ENCODE results near the gene SLC39A2. TPM values are rescaled to one million over a fixed set of nuclear protein-coding genes. Genes with fewer than 3 reads are reported as not detected.

SLC39A2 gene
- total RNA-seq, 4 donors from 2014 or later: 0.82 to 1.4 TPM; not detected in 2

DNA sequence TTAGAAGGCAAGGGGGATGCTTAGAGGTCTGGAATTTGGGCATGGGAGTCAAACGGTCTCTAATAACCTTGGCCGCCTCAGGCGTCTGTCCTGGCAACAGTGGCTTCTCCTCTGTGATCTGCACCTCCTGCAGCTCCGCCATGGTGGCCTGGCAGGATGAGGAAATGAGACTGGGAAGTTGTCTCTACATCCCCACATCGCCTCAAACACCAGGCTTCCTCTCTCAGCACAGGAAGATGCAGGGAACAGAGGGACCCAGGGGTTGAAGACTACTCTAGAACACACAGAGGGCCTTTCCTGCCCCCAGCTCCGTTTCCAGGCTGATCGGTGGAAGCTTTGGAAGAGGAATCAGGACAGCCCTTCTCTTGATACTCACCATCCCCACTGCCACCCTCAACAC is 24.1 kb downstream of the SLC39A2 start:
- WGBS, 2 donors (ENCODE audit: low coverage in 1 of 2): 50 to 62% methylated on average over 4 to 7 of the region's 7 CpGs
- Histone ChIP-seq H3K36me3 (peaks cover 0 to 18% (median 3%) of the 10 kb centered on the region in 4 donors), H3K27ac (peak overlapping the region; percentile 84 to 93 (median 91)), H3K4me1 (peaks cover 10 to 32% (median 20%) of the 10 kb centered on the region in 4 donors), H3K4me3 (peak overlapping the region in 2 of 4 donors; percentile 71 to 90), H3K9me3 (no peaks in the 10 kb centered on the region), H3K27me3 (no peaks in the 10 kb centered on the region)
- DNase-seq: no peak
- intact Hi-C loops (cut with DNase I; ENCODE audit: low total_unique reads): no loop called here
- TF ChIP-seq POLR2AphosphoS5 (IDR thresholded peaks at IDR 0.05) (no peak), EP300 (IDR thresholded peaks at IDR 0.05; ENCODE audit: low read depth) (no peak), POLR2A (IDR thresholded peaks at IDR 0.05) (no peak)
- TF ChIP-seq, protein P1, sequence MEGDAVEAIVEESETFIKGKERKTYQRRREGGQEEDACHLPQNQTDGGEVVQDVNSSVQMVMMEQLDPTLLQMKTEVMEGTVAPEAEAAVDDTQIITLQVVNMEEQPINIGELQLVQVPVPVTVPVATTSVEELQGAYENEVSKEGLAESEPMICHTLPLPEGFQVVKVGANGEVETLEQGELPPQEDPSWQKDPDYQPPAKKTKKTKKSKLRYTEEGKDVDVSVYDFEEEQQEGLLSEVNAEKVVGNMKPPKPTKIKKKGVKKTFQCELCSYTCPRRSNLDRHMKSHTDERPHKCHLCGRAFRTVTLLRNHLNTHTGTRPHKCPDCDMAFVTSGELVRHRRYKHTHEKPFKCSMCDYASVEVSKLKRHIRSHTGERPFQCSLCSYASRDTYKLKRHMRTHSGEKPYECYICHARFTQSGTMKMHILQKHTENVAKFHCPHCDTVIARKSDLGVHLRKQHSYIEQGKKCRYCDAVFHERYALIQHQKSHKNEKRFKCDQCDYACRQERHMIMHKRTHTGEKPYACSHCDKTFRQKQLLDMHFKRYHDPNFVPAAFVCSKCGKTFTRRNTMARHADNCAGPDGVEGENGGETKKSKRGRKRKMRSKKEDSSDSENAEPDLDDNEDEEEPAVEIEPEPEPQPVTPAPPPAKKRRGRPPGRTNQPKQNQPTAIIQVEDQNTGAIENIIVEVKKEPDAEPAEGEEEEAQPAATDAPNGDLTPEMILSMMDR (IDR thresholded peaks at IDR 0.05): no peak
- in situ Hi-C loops (cut with MboI; ENCODE audit: low pct_ligation_motif_present in 1 of 4, low pct_unique_long_range_greater_than_20kb in 1 of 4, low sequenced_read_pairs in 3 of 4): no loop called here

DNA sequence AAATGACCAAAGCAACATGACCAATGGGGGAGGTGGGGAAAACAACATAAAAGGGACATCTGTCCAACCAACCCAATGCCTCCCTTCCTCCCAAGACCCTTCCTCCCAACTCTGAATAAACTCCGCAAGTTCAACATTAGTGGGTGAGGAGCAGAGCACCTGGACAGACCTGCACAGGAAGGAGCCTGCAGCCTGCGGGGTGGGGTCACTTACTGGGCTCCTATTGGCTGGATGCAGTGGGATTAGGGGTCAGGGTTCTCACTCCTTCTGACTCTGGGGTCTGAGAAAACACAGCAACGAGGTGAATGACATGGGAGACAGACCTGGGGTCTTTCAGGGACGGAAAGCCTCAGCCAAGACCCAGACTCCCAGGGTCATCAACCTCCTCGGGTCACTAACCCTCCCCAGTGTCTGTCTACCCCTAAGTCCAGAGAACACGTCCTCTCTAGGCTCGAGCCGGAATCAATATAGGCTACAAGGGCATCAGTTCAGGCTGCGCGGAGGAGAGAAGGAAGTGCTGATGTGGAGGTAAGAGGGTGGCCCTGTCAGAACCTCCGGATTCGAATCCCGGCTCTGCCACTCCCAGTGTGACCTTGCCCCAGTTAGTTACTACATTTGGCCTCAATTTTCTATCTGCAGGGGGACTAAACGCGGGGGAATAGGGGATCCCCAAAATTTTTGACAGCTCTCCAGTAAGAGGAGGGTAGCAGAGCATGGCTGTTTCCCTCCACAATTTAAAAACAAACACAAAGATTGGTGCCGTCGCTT is 24.9 kb downstream of the SLC39A2 start:
- H3K4me1 ChIP-seq: peaks cover 10 to 32% (median 20%) of the 10 kb centered on the region in 4 donors

DNA sequence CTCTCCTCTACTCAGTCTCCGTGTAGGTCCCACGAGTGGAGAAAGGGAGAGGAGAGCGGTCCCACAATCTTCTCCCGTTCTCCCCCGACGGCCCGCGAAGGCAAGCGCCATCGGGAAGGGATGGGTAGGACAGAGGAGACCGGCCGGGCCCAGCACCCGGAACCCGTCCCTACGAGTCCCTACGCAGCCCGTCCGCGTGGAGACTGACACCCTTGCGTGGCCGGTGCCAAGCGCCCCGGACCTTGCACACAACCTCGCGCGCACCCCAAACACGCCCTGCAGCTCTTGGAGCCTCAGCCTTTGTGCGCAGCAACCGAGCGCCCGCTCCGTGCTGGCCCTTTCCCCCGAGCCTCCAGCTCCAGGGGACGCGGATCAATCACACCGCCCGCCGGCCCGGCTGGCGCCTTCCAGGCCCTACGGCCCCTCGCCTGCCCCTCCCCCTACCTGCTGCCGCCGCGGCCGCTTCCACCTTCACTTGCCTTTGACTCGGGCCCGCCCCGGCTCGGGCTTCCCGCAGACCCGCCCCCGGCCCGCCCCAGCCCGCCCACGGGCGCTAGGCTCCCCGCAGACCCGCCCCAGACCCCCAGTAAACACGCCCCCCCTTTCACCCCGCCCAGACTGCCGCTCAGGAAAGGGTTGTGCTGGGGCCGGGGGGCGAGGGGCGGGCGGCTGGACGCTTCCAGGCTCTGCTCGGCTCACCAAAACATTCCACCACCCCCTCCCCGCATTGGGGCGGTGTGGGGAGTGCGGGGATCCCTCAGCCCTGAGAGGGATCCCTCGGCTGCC is 25.7 kb downstream of the SLC39A2 start, which contains the start of gene NDRG2:
Gene NDRG2, minus strand, starts transcription at position 477 of the 786 bp plus-strand sequence. CDS start 1,746 bp downstream, outside the sequence.
- H3K4me3 ChIP-seq: peak within 1 kb of the TSS; percentile 61 to 90 (median 76)
- H3K9me3 ChIP-seq: no peaks in the 10 kb centered on the region
- H3K4me1 ChIP-seq: peaks cover 10 to 32% (median 20%) of the 10 kb centered on the region in 4 donors
- in situ Hi-C loops (cut with MboI; ENCODE audit: low pct_ligation_motif_present in 1 of 4, low pct_unique_long_range_greater_than_20kb in 1 of 4, low sequenced_read_pairs in 3 of 4): no loop called here
- intact Hi-C loops (cut with DNase I; ENCODE audit: low total_unique reads): no loop called here
- no peaks in the 10 kb centered on the region for H3K27me3 ChIP-seq
- peak within 1 kb of the TSS; percentile 84 to 93 (median 91) for H3K27ac ChIP-seq
- 3 to 7% methylated on average over 12 to 53 of the region's 72 CpGs for WGBS, 2 donors (ENCODE audit: low coverage in 1 of 2)
- DNase-seq: peak; percentile 90
- H3K36me3 ChIP-seq: peaks cover 0 to 8% (median 3%) of the 10 kb centered on the region in 4 donors
- TF ChIP-seq EP300 (IDR thresholded peaks at IDR 0.05; ENCODE audit: low read depth) (no peak), POLR2AphosphoS5 (IDR thresholded peaks at IDR 0.05) (peak; percentile 61 to 73 (median 69)), POLR2A (IDR thresholded peaks at IDR 0.05) (peak; percentile 67)
- TF ChIP-seq, protein P1 (IDR thresholded peaks at IDR 0.05): no peak

More for the DNA sequence above, 24.9 kb downstream of the SLC39A2 start:
- Histone ChIP-seq H3K4me3 (peak overlapping the region; percentile 61 to 90 (median 76)), H3K27ac (peak overlapping the region; percentile 84 to 93 (median 91)), H3K36me3 (peaks cover 0 to 16% (median 3%) of the 10 kb centered on the region in 4 donors), H3K9me3 (no peaks in the 10 kb centered on the region), H3K27me3 (no peaks in the 10 kb centered on the region)
- intact Hi-C loops (cut with DNase I; ENCODE audit: low total_unique reads): no loop called here
- no peak for TF ChIP-seq EP300 (IDR thresholded peaks at IDR 0.05; ENCODE audit: low read depth)
- no peak for TF ChIP-seq POLR2A (IDR thresholded peaks at IDR 0.05)
- TF ChIP-seq POLR2AphosphoS5 (IDR thresholded peaks at IDR 0.05): no peak
- 0 to 9% methylated on average over 2 to 17 of the region's 17 CpGs for WGBS, 2 donors (ENCODE audit: low coverage in 1 of 2)
- in situ Hi-C loops (cut with MboI; ENCODE audit: low pct_ligation_motif_present in 1 of 4, low pct_unique_long_range_greater_than_20kb in 1 of 4, low sequenced_read_pairs in 3 of 4): no loop called here
- peak; percentile 47 for DNase-seq

DNA sequence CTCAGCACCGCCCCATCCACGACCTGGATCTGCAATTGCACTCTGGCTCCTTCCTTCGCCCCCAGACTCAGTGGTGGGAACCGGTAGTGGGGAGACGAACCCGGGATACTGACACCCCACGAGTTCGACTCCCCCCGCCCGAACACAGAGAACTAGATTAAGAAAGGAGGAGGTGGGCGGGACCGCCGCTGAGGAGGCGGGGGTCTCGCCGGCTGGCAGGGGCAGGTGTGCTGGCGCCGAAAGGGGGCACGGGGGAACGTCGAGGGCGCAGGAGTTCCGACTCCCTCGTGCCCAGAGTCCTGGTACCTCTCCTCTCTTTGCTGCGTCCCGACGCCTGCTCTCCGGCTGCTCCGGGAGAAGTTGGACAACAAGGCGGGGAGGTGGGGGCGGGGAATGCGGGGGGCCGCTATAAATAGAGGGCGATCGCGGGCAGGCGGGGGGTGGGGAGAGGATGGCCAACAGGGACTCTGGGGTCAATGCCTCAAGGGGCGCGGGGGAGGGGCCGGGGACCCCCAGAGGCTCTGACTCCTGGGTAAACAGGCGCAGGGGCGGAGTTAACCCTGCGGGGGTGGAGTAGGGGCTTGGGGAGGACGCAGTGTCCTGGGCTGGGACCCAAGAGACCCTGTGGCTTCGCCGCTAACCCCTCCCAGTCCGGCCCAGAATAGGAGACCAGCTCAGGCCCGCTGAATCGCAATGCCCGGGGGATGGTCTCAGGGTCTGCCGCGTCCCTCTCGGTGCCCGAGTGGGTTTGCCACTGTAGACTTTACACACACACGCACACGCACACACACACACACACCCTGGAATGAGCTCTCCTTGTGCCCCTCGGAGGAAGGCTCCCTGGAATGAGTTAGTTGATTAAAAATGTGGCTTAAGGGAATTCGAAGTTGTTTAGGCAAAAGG is 26.5 kb downstream of the SLC39A2 start:
- Histone ChIP-seq H3K27ac (peak overlapping the region; percentile 84 to 93 (median 91)), H3K27me3 (no peaks in the 10 kb centered on the region), H3K4me1 (peaks cover 10 to 32% (median 20%) of the 10 kb centered on the region in 4 donors), H3K9me3 (no peaks in the 10 kb centered on the region), H3K4me3 (peak overlapping the region; percentile 61 to 90 (median 76)), H3K36me3 (peaks cover 0 to 6% (median 0%) of the 10 kb centered on the region in 4 donors)
- in situ Hi-C loops (cut with MboI; ENCODE audit: low pct_ligation_motif_present in 1 of 4, low pct_unique_long_range_greater_than_20kb in 1 of 4, low sequenced_read_pairs in 3 of 4): no loop called here
- intact Hi-C loops (cut with DNase I; ENCODE audit: low total_unique reads): no loop called here
- TF ChIP-seq, protein P1 (IDR thresholded peaks at IDR 0.05): no peak
- TF ChIP-seq POLR2AphosphoS5 (IDR thresholded peaks at IDR 0.05) (no peak), POLR2A (IDR thresholded peaks at IDR 0.05) (no peak), EP300 (IDR thresholded peaks at IDR 0.05; ENCODE audit: low read depth) (no peak)
- peak; percentile 63 for DNase-seq
- 0 to 20% methylated on average over 5 to 36 of the region's 58 CpGs for WGBS, 2 donors (ENCODE audit: low coverage in 1 of 2)

Measured in transverse colon (tissue), 4 donors.